Activated CD8-positive, alpha-beta memory T cell treated with anti-CD3 and anti-CD28 coated beads, Interleukin-2, amount 50 U/mL, for 48 hours (primary cell): Measurements from ENCODE around the gene IL15RA.
"Not testable (repeated sequence)": the region's sequence is repeated elsewhere in the genome, so short reads cannot be mapped to it uniquely, and the experiment has no call there.

ENCODE experiments used
- DNase-seq: peaks from one replicate; pipeline ENCODE4 v3.0.0-alpha.2; 2020

IL15RA gene

DNA sequence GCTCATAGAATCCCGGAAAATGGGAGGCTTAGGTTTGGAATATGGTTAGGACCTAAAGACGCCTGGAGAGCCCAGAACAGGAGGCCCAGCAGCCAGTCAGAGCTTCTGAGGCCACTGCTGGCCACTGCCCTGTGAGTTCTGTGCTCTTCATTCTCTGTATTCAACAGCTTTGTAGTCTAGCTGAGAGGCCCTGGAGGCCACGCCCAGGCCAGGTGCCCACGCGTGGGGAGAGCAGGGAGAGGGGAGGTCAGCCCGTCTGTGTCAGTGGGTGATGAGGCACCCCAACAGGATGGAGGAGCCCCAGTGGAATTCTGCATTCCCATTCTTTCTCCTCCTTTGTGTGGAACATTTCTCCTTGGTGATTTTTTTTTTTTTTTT is 29.1 kb downstream of the IL15RA start:
- no peak for DNase-seq

GRCh38 chr10:5947471-5948207 is 29.7 kb downstream of the IL15RA start:
- no peak for DNase-seq

DNA sequence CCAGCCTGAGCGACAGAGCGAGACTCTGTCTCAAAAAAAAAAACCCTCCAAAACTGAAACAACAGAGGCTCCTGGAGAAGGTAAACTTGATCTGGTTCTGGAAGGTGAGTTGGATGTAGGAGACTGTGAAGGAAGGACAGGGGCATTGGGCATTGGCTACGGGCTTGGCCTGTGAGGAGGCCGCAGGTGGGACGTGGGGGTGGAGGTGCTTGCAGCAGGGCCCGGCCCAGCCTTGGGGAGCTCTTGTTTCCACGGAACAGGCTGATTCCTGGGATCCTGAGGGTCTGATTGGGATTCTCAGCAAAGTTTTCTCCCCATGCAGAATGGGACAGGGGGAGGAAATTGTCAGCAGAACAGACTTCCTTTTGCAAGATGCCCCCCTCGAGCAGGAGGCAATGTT is 30.6 kb downstream of the IL15RA start:
- no peak for DNase-seq

DNA sequence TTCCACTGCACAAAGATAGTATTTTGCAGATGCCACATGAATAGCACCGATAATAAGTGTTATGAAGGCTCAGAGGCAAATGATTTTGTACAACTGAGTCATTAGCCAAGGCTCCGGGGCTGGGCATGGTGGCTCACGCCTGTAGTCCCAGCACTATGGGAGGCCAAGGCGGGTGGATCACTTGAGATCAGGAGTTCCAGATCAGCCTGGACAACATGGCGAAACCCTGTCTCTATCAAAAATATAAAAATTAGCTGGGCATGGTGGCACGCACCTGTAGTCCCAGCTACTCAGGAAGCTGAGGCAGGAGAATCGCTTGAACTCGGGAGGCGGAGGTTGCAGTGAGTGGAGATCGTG is 30.9 kb downstream of the IL15RA start:
- not testable (repeated sequence) for DNase-seq

DNA sequence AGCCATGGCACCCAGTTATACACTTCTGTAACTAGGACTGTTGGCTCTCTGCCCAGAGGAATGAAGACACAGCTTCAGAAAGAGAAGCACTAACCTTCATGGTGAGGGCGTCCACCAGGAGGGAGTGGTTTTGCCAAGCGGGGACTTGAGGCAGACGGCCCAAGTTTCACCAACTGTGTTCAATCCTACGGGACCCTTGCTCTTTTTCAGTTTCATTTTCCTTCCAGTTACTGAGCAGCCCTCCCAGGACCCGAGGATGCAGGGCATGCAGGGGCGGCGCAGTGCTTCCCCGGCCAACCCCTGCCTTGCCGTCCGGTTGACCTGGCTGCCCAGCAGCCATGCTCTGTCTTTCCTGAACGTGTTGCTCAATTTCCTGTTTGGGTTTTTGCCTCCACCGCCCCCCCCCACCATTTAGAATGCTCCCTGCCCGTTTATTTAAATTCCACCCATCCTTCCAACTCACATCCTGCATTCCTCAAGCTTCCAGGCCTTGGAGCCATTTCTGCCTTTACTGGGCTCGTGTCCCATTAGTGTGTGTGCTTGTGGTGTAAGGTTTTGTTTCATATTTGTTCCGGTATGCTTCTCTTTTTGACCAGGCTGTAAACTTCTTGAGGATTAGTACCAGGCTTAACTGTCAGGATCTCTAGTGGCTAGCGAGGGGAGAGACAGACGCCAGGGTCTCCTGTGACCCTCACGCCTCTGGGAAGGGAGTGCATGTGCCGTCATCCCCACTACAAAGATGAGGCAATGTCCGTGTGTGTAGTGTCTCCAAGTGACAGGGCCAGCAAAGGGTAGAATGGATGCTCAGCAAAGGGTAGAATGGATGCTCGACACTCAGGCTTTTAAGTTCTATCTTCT is 31.6 kb downstream of the IL15RA start:
- DNase-seq = no peak

- DNase-seq = no peak
These were observed 32.2 kb downstream of the IL15RA start for GRCh38 chr10:5945190-5945509.

DNA sequence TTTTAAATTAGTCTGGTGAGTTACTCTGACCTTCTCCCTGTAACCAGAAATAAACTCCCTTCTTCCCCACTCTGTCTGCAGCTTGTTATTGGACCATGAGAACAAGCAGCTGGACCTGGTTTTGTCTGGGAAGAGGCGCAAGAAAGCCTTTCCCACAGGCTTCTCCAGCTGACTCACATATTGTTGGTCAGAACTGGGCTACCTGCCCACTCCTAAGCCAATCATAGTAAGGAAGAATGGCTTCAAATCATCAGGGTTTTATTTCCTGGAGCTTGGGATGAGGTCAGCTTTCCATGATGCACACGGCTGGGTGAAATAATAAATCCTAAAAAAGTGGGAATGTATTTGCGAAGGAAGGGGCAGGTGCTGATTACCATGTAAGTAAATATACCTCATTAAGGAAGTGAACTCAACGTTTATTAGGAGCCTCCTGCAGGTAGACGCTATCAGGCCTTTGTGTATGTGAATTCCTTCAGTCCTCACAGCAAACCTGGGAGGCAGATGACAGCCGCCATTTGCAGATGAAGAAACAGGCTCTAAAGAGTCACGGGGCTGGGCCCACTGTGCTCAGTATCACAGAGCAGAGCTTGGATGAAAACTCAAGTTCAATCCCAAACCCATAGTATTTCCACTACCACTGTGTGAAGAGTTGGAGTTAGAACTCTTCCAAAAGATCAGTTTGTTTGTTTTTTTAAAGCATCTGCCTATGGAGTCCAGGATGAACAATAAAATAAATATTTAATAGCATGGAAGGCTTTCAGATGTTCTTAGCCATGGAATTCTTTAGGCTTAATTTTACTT is 32.8 kb downstream of the IL15RA start:
- no peak for DNase-seq

GRCh38 chr10:5943536-5943935 is 33.8 kb downstream of the IL15RA start:
- no peak for DNase-seq

DNA sequence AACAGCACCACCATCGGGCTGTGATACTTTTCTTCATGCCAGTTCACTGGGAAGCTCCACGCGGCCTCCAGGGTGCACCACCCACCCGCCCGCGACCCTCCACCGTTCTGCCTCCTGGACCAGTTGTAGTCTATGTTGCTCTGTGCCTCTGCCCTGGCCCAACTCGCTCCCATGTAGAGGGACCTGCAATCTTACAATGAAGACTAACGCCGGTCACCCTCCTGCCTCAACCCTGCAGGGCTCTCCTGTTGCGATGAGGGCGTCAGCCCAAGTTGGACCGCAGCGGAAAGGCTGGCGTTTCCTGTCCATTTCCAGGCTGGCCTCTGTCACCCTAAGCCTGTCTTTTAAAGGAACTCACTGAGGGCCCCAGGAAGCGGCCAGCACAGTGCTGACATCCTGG is 34.9 kb downstream of the IL15RA start:
- DNase-seq = no peak

DNA sequence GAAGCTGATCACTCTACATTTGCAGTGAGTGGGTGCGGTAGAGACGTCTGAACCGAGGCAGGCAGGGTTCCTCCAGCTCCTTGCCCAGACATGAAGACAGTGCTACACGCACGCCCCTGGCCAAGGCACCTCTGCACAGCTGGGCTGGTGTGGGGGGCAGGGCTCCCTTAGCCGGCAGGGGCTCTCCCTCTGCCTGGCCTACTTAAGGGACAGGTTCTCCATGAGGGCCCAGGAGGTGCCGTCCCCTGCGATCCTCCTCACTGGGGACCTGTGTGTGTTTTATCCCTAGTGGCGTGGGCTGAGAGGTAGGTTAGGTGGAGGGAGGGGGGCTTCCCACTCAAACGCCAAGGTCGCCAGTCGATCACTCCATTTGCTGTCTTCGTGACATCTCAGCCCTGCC is 35.3 kb downstream of the IL15RA start:
- no peak for DNase-seq

GRCh38 chr10:5941579-5941978 is 35.8 kb downstream of the IL15RA start:
- no peak for DNase-seq

DNA sequence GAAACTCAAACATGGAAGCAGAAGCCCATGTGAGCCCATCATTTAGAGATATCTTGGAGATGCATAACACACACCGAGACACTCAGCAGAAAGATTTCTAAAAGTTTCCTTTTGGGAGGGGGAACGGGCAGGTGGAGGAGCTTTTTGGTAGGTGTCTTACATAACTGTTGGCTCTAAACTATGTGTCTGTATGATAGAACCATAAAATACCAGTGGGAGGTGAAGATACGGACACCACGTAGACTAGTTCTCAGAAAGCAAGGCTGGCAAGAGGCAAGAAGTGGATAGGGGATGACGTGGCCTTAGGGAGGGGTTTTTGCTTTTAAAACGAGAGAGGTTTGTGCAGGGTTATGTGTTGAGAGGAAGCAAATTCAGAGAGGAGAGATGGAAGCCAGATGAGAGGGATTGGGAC is 36.5 kb downstream of the IL15RA start:
- no peak for DNase-seq

DNA sequence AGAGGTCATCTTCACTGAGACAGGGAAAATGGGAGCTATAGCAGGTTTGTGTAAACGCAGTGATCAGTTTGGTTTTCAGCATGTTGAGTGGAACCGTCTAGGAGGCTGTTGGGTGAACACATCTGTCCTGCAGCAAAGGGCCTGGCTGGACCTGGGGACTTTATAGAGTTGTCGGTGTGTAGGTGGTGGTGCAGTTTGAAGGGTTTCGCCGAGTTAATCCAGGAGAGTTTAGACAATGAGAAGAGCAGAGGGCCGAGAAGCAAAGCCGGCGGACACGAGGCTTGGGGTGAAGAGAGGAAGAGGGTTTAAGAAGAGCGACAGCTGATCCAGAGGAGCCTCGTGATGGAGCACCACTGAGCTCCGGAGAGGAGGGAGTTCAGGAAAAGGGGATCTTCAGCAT is 39.1 kb downstream of the IL15RA start:
- DNase-seq = no peak

DNA sequence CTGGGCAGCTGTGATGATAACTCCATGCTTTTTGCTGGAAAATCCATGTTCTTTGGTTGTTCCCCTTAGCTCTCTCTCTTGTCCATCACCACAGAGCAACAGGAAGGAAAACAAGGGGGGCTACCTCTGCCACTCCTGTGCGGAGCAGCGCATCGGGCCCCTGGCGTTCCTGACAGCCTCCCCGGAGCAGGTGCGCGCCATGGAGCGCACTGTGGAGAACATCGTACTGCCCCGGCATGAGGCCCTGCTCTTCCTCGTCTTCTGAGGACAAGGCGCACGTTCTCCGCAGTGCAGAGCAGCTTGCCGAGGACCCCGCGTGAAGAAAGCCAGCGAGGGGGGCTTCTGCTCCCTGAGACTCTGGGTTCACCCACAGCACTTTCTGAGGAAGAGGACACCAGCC is 40.3 kb downstream of the IL15RA start:
- no peak for DNase-seq

- no peak for DNase-seq
These were observed 41.7 kb downstream of the IL15RA start for GRCh38 chr10:5935628-5936027.

DNA sequence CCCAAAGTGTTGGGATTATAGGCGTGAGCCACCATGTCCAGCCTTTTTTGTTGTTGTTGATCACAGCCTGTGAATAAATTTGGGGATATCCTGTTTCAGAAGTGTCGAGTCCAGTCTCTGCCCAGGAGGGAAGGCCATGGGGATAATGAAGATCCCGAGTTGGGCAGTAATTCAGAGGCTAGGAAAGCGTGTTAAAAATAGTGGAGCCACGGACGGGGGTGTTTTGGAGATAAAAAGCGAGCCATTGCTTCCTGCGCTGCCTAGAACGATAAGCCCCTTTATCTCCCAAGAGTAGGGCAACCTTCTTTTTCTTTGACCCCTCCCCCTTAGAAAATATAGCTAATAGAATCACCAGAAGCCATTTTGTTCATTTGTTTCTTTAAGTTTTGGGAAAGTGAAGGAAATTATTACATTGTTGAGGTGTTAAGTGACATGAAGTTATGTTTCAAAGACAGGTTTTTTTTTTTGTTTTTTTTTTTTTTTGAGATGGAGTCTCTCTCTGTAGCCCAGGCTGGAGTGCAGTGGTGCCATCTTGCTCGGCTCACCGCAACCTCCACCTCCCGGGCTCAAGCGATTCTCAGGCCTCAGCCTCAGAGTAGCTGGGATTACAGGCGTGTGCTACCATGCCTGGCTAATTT is 43.3 kb downstream of the IL15RA start:
- DNase-seq = no peak

DNA sequence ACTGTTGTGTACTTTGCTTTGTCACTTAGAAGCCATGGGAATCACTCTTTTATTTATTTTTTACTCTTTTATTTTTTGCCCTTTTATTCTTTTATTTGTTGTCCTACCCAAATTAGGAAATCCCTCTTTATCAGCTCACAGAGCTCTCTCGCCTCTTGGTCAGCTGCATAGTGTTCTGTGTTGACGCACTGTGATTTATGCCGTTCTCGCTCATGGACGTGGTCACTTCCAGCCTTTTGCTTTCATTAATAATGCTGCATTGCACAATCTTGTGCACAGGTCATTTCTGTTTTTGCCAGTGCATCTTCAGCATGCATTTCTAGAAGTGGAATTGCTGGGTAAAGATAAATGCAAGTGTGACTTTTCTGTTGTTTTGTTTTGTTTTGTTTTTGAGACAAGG is 45.0 kb downstream of the IL15RA start:
- DNase-seq = no peak

DNA sequence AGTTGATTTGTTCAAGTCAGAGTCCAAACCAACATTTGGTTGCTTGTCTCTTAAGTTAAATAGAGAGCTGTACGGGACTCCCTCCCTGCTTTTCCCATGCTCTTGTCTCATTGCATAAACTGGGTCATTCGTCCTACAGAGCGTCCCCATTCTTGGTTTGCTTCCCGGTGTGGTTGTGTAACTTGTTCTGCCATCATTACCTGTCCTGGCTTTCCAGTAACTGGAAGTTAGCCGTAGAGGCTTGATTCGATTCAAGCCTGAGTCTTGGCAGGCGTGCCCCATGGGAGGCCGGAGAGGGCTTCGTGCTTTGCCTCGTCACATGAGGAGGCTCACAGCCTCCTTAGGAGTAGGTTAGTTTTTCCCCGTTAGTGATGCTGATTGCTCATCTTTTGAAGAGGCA is 47.1 kb downstream of the IL15RA start:
- no peak for DNase-seq

GRCh38 chr10:5929442-5929841 is 47.9 kb downstream of the IL15RA start:
- DNase-seq = no peak

DNA sequence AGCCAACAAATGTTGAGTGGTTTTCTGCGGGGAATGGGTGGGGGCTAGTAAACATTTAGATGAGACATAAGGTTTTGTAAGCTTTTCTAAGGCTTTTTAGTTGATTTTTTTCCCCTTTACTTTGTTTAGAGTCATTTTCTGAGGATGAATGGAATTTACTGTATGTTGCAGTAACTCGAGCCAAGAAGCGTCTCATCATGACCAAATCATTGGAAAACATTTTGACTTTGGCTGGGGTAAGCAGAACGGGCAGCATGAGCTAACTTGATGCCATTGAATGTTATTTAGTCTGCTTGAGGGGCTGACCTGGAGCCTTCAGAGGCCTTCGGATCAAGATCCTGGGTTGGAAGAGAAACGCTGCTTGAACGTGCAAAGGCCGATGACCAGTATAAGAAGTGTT is 50.0 kb downstream of the IL15RA start:
- DNase-seq = no peak

DNA sequence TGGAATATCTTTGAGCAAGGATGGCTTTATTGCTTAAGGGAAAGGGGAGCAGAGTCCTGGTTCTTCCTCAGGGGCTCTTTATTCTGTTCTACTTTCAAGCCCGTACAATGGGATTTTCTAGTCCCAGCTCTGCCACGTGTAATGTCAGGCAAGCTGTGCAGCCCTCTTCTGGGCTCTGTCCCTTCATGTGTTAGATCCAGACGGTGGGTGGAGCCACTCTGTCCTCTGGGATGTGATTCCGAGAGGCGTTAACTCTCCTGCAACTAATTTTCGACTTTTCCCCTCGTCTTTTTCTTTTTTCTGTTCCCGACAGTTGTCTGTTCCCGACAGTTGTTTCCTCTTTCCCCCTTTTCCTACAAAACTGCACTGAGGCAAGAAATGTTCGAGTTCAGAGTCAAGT is 52.5 kb downstream of the IL15RA start:
- DNase-seq = no peak

GRCh38 chr10:5921746-5922145 is 55.6 kb downstream of the IL15RA start:
- DNase-seq = no peak

DNA sequence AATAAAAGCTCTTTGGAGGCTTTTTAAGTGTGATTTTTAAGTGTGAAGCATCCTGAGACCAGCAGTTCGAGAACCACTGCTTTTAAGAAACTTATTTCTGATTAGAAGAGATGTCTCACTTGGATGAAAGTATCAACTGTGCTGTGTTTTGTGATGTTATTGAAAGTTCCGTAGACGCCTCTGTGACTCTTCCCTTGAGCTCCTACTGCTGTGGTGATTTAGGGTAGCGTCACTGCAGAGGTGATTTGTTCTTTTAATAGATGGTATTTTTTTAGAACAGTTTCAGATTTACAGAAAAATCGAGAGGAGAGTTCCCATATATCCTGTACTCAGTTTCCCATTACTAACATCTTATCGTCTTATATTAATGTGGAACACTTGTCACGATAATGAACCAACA is 57.8 kb downstream of the IL15RA start:
- no peak for DNase-seq
